HG03039 (cell line): ENCODE measurements around the gene OPN4.

Source experiments
- ATAC-seq: cut with Tn5 transposase; IDR thresholded peaks from one replicate; pipeline ENCODE4 v1.9.1; 2021; ENCODE audit warnings: mild to moderate bottlenecking, moderate library complexity; ENCODE audit not compliant: unreplicated experiment

The OPN4 gene

GRCh38 chr10:86661161-86662025 is 7.0 kb downstream of the OPN4 start:
- ATAC-seq = no peak

- no peak for ATAC-seq
Observed at GRCh38 chr10:86662186-86663045, 8.1 kb downstream of the OPN4 start.

- ATAC-seq = no peak
Observed at GRCh38 chr10:86663046-86663345, 8.6 kb downstream of the OPN4 start.

GRCh38 chr10:86663576-86664339 is 9.4 kb downstream of the OPN4 start:
- ATAC-seq = no peak

- no peak for ATAC-seq
Observed at GRCh38 chr10:86664341-86665217, 10.2 kb downstream of the OPN4 start.

- ATAC-seq = no peak
Observed at GRCh38 chr10:86665218-86665607, 10.9 kb downstream of the OPN4 start.

- no peak for ATAC-seq
Observed at GRCh38 chr10:86665868-86666267, 11.5 kb downstream of the OPN4 start.

GRCh38 chr10:86666538-86666937 is 12.2 kb downstream of the OPN4 start:
- ATAC-seq = no peak

GRCh38 chr10:86667421-86668181 is 13.3 kb downstream of the OPN4 start:
- no peak for ATAC-seq

GRCh38 chr10:86668297-86669165 is 14.2 kb downstream of the OPN4 start, which contains the start of gene LDB3:
Gene LDB3, plus strand, starts transcription at chr10:86668511. Its CDS starts 181 bp downstream, at chr10:86668692.
- ATAC-seq = no peak

- ATAC-seq = no peak
Observed at GRCh38 chr10:86670290-86670811, 16.0 kb downstream of the OPN4 start.

GRCh38 chr10:86670876-86671275 is 16.5 kb downstream of the OPN4 start:
- ATAC-seq = no peak

- ATAC-seq = no peak
Observed at GRCh38 chr10:86671419-86671818, 17.1 kb downstream of the OPN4 start.

- ATAC-seq = no peak
Observed at GRCh38 chr10:86671985-86672710, 17.8 kb downstream of the OPN4 start.

- no peak for ATAC-seq
Observed at GRCh38 chr10:86673216-86673826, 19.0 kb downstream of the OPN4 start.

- no peak for ATAC-seq
Observed at GRCh38 chr10:86673827-86674581, 19.7 kb downstream of the OPN4 start.

GRCh38 chr10:86674912-86675311 is 20.6 kb downstream of the OPN4 start:
- ATAC-seq = no peak
